Measurements from ENCODE around the gene THG1L. TPM values are rescaled to one million over a fixed set of nuclear protein-coding genes. Genes with fewer than 3 reads are reported as not detected.
A peak's percentile ranks its signal among the peaks of the same experiment; 100 is the strongest.

Gene THG1L
- polyA plus RNA-seq, 2 of the 4 experiments (the other 2 are of a cell fraction), result 36.9 to 45.6 TPM

DNA sequence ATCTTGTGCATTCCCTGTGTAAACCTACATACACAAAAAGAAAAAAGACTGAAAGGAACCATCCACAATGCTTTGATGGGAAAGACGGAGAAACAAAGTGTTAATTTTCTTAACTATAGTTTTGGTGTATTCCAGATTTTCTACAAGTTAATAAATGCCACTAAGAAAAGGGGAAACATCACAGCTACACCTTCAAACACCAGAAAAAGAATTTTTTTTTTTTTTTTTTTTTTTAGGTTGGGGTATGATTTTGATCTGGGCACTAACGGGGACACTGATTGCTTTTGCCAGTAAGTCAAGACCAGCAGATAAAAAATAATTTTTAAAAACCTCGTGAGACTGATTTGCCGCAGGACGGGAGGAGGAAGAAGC is 334 bp upstream of the THG1L start (continued):
- TF ChIP-seq, protein P1, sequence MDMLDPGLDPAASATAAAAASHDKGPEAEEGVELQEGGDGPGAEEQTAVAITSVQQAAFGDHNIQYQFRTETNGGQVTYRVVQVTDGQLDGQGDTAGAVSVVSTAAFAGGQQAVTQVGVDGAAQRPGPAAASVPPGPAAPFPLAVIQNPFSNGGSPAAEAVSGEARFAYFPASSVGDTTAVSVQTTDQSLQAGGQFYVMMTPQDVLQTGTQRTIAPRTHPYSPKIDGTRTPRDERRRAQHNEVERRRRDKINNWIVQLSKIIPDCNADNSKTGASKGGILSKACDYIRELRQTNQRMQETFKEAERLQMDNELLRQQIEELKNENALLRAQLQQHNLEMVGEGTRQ (IDR thresholded peaks at IDR 0.05), result no peak
- TF ChIP-seq GATA3 (IDR thresholded peaks at IDR 0.05; ENCODE audit: borderline replicate concordance) (no peak), ELK1 (IDR thresholded peaks at IDR 0.05; ENCODE audit: low read depth, low read length) (no peak), POLR2AphosphoS2 (conservative IDR thresholded peaks at IDR 0.05; ENCODE audit: low read length) (no peak)

GRCh38 chr5:157732130-157732514 is 902 bp downstream of the THG1L start:
- 87% methylated on average over 5 of the region's 5 CpGs for WGBS (ENCODE audit: missing lambda C conversion rate)

GRCh38 chr5:157732596-157733262 is 1.5 kb downstream of the THG1L start:
- no peak overlapping the region for H3K27ac ChIP-seq
- POLR2A ChIA-PET, result interaction anchor here (1.4 kb wide), 1 partner anchor 10 kb away, joined by 15 read pairs; the partner anchor contains the start of gene LSM11
- no peak for FAIRE-seq
- 95% methylated on average over 8 of the region's 8 CpGs for WGBS (ENCODE audit: missing lambda C conversion rate)
- no peak overlapping the region for H3K4me2 ChIP-seq
- ATAC-seq, result no peak
- TF ChIP-seq ESRRA (IDR thresholded peaks at IDR 0.05; ENCODE audit: borderline replicate concordance, low read length) (no peak), FOXS1 (CRISPR knock-in tag; IDR thresholded peaks at IDR 0.05) (no peak), NR3C1 (IDR thresholded peaks at IDR 0.05) (no peak), ZNF302 (CRISPR knock-in tag; IDR thresholded peaks at IDR 0.05) (no peak), CHD4 (IDR thresholded peaks at IDR 0.05; ENCODE audit: borderline replicate concordance) (no peak), BHLHE40 (IDR thresholded peaks at IDR 0.05; ENCODE audit: low read depth, low read length) (no peak), HOXB13 (CRISPR knock-in tag; IDR thresholded peaks at IDR 0.05; ENCODE audit: low read depth) (no peak), KDM1A (IDR thresholded peaks at IDR 0.05; ENCODE audit: low read depth) (no peak), TP53 (CRISPR knock-in tag; IDR thresholded peaks at IDR 0.05) (no peak), KDM5A (IDR thresholded peaks at IDR 0.05) (no peak), ZFP36 (IDR thresholded peaks at IDR 0.05; ENCODE audit: borderline replicate concordance, partially characterized antibody) (no peak), CHD2 (IDR thresholded peaks at IDR 0.05; ENCODE audit: low read length, partially characterized antibody) (no peak), SMC3 (IDR thresholded peaks at IDR 0.05) (no peak)
- TF ChIP-seq, protein P2, sequence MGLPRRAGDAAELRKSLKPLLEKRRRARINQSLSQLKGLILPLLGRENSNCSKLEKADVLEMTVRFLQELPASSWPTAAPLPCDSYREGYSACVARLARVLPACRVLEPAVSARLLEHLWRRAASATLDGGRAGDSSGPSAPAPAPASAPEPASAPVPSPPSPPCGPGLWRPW (IDR thresholded peaks at IDR 0.05), result no peak
- TF ChIP-seq, protein P3, sequence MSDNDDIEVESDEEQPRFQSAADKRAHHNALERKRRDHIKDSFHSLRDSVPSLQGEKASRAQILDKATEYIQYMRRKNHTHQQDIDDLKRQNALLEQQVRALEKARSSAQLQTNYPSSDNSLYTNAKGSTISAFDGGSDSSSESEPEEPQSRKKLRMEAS (IDR thresholded peaks at IDR 0.05), result no peak
- TF ChIP-seq, protein P4, sequence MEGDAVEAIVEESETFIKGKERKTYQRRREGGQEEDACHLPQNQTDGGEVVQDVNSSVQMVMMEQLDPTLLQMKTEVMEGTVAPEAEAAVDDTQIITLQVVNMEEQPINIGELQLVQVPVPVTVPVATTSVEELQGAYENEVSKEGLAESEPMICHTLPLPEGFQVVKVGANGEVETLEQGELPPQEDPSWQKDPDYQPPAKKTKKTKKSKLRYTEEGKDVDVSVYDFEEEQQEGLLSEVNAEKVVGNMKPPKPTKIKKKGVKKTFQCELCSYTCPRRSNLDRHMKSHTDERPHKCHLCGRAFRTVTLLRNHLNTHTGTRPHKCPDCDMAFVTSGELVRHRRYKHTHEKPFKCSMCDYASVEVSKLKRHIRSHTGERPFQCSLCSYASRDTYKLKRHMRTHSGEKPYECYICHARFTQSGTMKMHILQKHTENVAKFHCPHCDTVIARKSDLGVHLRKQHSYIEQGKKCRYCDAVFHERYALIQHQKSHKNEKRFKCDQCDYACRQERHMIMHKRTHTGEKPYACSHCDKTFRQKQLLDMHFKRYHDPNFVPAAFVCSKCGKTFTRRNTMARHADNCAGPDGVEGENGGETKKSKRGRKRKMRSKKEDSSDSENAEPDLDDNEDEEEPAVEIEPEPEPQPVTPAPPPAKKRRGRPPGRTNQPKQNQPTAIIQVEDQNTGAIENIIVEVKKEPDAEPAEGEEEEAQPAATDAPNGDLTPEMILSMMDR (IDR thresholded peaks at IDR 0.05), result no peak
- no peak overlapping the region for H3K4me3 ChIP-seq
- peaks cover 9% of the 10 kb centered on the region; the same call in 1 of the 3 replicates for H3K4me1 ChIP-seq
- no peaks in the 10 kb centered on the region for H3K9me3 ChIP-seq
- no peak for DNase-seq (ENCODE audit: low read depth in 1 of 2, low spot score in 1 of 2)
- CTCF ChIA-PET, result interaction anchor here (1.4 to 6.5 kb wide), 4 partner anchors 8 to 407 kb away, joined by 4 to 61 read pairs (median 11); partner anchors contain the start of gene LSM11

More at GRCh38 chr5:157732130-157732514, 902 bp downstream of the THG1L start:
- TF ChIP-seq EHF (CRISPR knock-in tag; IDR thresholded peaks at IDR 0.05) (no peak), MYC (IDR thresholded peaks at IDR 0.05; ENCODE audit: borderline replicate concordance, low read length) (no peak), HEYL (CRISPR knock-in tag; IDR thresholded peaks at IDR 0.05) (no peak), ZSCAN20 (CRISPR knock-in tag; IDR thresholded peaks at IDR 0.05) (no peak), PHF8 (IDR thresholded peaks at IDR 0.05; ENCODE audit: borderline replicate concordance, low read depth) (no peak), MAFK (IDR thresholded peaks at IDR 0.05; ENCODE audit: partially characterized antibody) (no peak), KDM1A (IDR thresholded peaks at IDR 0.05; ENCODE audit: low read depth) (no peak), NFE2L2 (conservative IDR thresholded peaks at IDR 0.05; ENCODE audit: low read length) (no peak), RCOR1 (IDR thresholded peaks at IDR 0.05; ENCODE audit: low read depth, low read length) (no peak)
- TF ChIP-seq, protein P5, sequence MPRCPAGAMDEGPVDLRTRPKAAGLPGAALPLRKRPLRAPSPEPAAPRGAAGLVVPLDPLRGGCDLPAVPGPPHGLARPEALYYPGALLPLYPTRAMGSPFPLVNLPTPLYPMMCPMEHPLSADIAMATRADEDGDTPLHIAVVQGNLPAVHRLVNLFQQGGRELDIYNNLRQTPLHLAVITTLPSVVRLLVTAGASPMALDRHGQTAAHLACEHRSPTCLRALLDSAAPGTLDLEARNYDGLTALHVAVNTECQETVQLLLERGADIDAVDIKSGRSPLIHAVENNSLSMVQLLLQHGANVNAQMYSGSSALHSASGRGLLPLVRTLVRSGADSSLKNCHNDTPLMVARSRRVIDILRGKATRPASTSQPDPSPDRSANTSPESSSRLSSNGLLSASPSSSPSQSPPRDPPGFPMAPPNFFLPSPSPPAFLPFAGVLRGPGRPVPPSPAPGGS (IDR thresholded peaks at IDR 0.05), result no peak
- ChIA-PET POLR2A (interaction anchor here (0.5 to 1.9 kb wide), 12 partner anchors 9 to 733 kb away, joined by 3 to 15 read pairs (median 3); partner anchors contain the start of genes ADAM19, LSM11, MED7 and NIPAL4), CTCF (interaction anchor here (1.0 to 6.5 kb wide), 7 partner anchors 8 to 406 kb away, joined by 3 to 61 read pairs (median 6); partner anchors contain the start of gene LSM11)
- H3K4me2 ChIP-seq, result peak overlapping the region; percentile 91
- H3K27ac ChIP-seq, result peak overlapping the region in 1 of 2 experiments; percentile 96; a peak in 2 of 6 replicates
- ATAC-seq, result no peak
- H3K9me3 ChIP-seq, result no peaks in the 10 kb centered on the region
- DNase-seq (ENCODE audit: low read depth in 1 of 2, low spot score in 1 of 2), result no peak
- peaks cover 9% of the 10 kb centered on the region; the same call in 1 of the 3 replicates for H3K4me1 ChIP-seq
- peak overlapping the region; percentile 52 for H3K4me3 ChIP-seq
- no peak for FAIRE-seq

Measured in A549 (cell line).